Aorta (tissue), 5 donors: ENCODE measurements around the gene DCHS2. TPM values are rescaled to one million over a fixed set of nuclear protein-coding genes. Genes with fewer than 3 reads are reported as not detected.

Source experiments
- ATAC-seq: fragments of 200-7000 bp; cut with Tn5 transposase; one replicate; pipeline ENCODE4 v1.9.1; 2022; ENCODE audit warnings: moderate library complexity; ENCODE audit not compliant: low FRiP score
- DNase-seq, 2 donors: peaks; one replicate each; pipeline ENCODE4 v3.0.0-alpha.2; 2020
- H3K27ac ChIP-seq, 2 donors: one replicate each; pipeline ENCODE4 v1.5.1; 2013; ENCODE audit warnings: low read length in 2 of 2, mild to moderate bottlenecking in 2 of 2, moderate library complexity in 2 of 2, control low read depth in 1 of 2, inconsistent platforms in 1 of 2, low read depth in 1 of 2
- H3K27me3 ChIP-seq, 2 donors: one replicate each; pipeline ENCODE4 v1.6.1; 2013; ENCODE audit warnings: control low read depth in 1 of 2, low read length in 1 of 2, mild to moderate bottlenecking in 1 of 2, moderate library complexity in 1 of 2; ENCODE audit not compliant: insufficient read depth in 2 of 2, control insufficient read depth in 1 of 2
- H3K36me3 ChIP-seq, 2 donors: one replicate each; pipeline ENCODE4 v1.6.1; 2013; ENCODE audit warnings: control low read depth in 1 of 2, low read length in 1 of 2, mild to moderate bottlenecking in 1 of 2; ENCODE audit not compliant: insufficient read depth in 2 of 2, control insufficient read depth in 1 of 2
- H3K4me1 ChIP-seq, 2 donors: one replicate each; pipeline ENCODE4 v1.6.1; 2013; ENCODE audit warnings: low read length in 2 of 2, control low read depth in 1 of 2, mild to moderate bottlenecking in 1 of 2, moderate library complexity in 1 of 2; ENCODE audit not compliant: insufficient read depth in 2 of 2, control insufficient read depth in 1 of 2
- H3K4me3 ChIP-seq, 2 donors: one replicate each; pipeline ENCODE4 v1.5.1; 2013; ENCODE audit warnings: low read length in 2 of 2, control low read depth in 1 of 2, mild to moderate bottlenecking in 1 of 2
- H3K9me3 ChIP-seq: one replicate; pipeline ENCODE4 v1.6.1; 2013; ENCODE audit warnings: mild to moderate bottlenecking, low read length; ENCODE audit not compliant: control insufficient read depth
- WGBS, 2 donors: extraction: QIAGEN DNeasy Blood & Tissue Kit; methylation state at CpG; one replicate each; pipeline ENCODE4 v1.1.7; 2013; 5-methylcytosine and 5-hydroxymethylcytosine counted together
- intact Hi-C, 2 donors: fragments of 100-400 bp; cut with DNase I; formaldehyde crosslinking; loops; one replicate each; pipeline versions ENCODE4 v1.14.2 to v1.15.0; 2022
- long read RNA-seq, 2 donors: library from polyadenylated mRNA; unstranded; transcript quantifications; one replicate each; pipeline ENCODE4 v2.0.0, GENCODE V29; 2020 to 2021
- polyA plus RNA-seq, 2 donors: library from polyadenylated mRNA; stranded (reverse); fragments of 200-250 nt; gene quantifications; one replicate each; pipeline ENCODE4 v1.2.3, GENCODE V29; 2013
- total RNA-seq, 2 donors: library from RNA; stranded (reverse); fragmentation: NEBNext Ultra II Directional; extraction: Animal tissue kit (Norgen Biotek cat#: 25700); gene quantifications; one replicate each; pipeline ENCODE4 v1.2.1, GENCODE V29; 2021
- donor health status: healthy with polysubstance abuse.
- donor health status: Bipolar disorder and iron deficiency.
- donor health status: DM: no; HTN: no; CAD: no.
- donor health status: DM: no; HTN: no; CAD: no.
- donor health status: DM: yes; HTN: yes; CAD: no.

The DCHS2 gene, protein sequence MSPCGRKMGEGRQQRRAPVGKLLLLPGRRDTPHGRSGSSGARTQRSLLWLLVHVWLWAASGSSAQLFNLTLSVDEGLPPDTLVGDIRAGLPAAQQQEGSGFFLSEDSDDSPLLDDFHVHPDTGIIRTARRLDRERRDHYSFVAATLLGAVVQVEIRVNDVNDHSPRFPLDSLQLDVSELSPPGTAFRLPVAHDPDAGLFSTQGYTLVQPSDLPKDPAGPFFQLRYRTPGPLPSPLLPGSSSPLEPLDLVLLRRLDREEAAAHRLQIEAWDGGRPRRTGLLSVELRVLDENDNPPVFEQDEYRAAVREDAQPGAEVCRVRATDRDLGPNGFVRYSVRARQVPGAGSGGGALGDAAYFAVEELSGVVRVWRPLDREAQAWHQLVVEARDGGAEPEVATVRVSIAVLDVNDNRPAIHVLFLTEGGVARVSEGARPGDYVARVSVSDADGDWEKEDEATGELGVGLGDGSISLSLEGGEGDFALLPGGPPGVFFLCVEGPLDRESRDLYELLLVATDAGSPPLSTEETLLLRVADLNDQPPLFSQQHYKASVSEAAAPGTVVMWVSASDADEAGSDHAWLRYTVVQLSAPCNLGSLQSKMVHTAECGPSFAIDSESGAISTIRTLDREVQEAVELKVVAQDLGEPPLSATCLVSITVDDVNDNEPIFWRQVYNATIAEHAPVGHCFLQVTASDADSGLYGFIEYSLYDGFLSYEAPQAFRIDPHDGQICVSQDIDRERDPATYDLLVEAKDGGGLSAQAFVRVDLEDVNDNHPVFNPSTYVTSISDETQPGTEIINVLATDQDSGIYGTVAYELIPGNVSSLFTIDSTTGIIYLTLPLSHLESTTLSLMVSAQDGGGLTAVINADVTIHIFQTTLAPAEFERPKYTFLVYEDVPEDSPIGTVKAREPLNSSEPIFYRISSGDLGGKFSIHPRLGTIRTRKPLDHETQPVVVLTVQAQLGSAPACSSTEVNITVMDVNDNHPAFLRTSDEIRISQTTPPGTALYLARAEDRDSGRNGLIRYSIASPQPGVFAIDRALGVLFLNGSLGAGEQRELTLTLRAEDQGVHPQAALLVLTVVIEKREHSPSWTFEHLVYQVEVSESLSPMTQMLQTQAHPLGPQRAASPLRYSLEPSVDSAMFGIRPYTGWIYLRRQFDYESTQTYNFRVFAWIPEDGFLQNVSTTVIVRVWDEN (N-terminal part only)
- total RNA-seq, result under 1 TPM; 0.03 to 0.06 TPM
- under 1 TPM in 1 of 2 donors, not detected in 1; 0.08 TPM for polyA plus RNA-seq
- long read RNA-seq, donor 1, partial matches to known transcripts, result 0 of 2 reads
- long read RNA-seq, donor 1, other reads (novel, unspliced or antisense), result 2 of 2 reads
- long read RNA-seq, donor 2, partial matches to known transcripts, result 0 of 3 reads
- long read RNA-seq, donor 2, other reads (novel, unspliced or antisense), result 3 of 3 reads

DNA sequence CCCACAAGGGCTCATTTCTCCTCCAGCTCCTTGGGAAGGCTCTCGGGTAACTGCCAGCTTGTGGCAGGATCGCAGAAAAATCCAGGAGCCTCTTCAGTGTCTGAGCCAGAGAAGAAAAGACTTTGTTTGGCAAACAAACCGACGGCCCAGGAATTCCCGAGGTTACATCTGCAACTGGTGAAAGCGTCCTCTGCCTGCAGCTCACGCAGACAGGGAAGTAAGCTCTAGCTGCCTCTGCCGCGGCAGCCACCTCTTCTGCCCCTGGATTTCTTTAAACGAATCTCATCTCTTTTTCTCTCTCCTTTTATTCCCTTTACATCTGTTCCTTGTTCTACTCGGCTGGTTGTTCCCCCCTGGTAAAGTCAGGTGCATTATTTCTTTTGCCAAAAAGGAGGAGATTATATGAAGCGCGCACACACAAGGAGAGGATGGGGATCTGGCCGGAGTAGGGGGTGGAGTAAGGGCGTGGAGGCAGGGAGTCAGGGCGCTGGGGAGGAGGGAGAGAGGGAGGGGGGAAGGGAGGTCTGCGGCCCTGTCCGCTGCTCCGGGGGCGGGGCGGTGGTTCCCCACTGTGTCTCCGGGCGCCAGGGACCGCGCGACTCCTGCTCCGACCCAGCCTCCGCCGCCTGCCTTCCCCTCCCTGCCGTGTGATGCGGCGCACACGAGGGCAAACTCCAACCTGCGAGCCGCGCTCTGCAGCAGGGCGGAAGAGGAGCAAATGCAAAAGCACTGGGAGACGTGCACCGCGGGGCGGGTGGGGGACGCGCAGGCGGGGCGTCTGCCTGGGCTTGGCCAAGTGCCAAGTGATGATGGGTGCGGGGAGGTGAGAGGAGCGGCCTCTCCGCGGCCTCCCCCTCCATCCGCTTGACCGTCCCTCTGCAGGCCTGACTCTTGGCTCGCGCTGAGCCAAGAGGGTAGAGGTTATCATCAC, at the start of gene DCHS2:
Gene DCHS2, minus strand, starts transcription at position 459 of the 931 bp plus-strand sequence. Its CDS starts 444 bp downstream, at position 15.
- DNase-seq (peak; percentile 46 to 74), ATAC-seq (peak; percentile 27)
- H3K4me1 ChIP-seq, result no peaks in the 10 kb centered on the region
- intact Hi-C loops, result no loop called here
- WGBS, 2 donors, result 1% methylated on average over 36 to 53 of the region's 53 CpGs
- no peaks in the 10 kb centered on the region for H3K36me3 ChIP-seq
- no peaks in the 10 kb centered on the region for H3K27me3 ChIP-seq
- no peak within 1 kb of the TSS for H3K27ac ChIP-seq
- H3K9me3 ChIP-seq, result no peaks in the 10 kb centered on the region
- peak within 1 kb of the TSS; percentile 22 to 41 for H3K4me3 ChIP-seq

DNA sequence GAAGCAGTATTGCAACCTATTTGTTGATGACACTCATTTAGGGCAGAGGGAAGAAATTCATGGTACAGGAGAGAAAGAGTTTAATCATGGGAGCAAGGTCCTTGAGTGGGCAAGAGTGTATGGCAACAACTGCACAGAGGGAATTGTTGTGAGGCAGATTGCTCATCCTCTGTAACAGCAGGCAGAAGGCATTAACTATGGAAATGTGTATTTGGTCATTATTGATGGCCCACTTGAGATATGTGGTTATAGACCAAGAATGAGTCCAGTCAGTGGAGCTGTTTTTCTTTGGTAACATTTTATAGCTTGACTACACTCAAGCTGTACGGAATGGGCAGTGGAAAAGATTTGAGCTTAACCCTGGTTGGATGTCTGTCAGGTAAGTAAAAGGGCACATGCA, 42.7 kb upstream of the DCHS2 start:
- H3K27ac ChIP-seq, result peak overlapping the region in 1 of 2 donors; percentile 17
- H3K27me3 ChIP-seq, result no peaks in the 10 kb centered on the region
- DNase-seq (no peak), ATAC-seq (no peak)
- H3K4me1 ChIP-seq, result no peaks in the 10 kb centered on the region
- H3K36me3 ChIP-seq, result peaks cover 5 to 7% of the 10 kb centered on the region in 2 donors
- intact Hi-C loops, result no loop called here
- 50 to 55% methylated on average over 1 of the region's 1 CpG for WGBS, 2 donors
- no peak overlapping the region for H3K4me3 ChIP-seq
- H3K9me3 ChIP-seq, result no peaks in the 10 kb centered on the region

DNA sequence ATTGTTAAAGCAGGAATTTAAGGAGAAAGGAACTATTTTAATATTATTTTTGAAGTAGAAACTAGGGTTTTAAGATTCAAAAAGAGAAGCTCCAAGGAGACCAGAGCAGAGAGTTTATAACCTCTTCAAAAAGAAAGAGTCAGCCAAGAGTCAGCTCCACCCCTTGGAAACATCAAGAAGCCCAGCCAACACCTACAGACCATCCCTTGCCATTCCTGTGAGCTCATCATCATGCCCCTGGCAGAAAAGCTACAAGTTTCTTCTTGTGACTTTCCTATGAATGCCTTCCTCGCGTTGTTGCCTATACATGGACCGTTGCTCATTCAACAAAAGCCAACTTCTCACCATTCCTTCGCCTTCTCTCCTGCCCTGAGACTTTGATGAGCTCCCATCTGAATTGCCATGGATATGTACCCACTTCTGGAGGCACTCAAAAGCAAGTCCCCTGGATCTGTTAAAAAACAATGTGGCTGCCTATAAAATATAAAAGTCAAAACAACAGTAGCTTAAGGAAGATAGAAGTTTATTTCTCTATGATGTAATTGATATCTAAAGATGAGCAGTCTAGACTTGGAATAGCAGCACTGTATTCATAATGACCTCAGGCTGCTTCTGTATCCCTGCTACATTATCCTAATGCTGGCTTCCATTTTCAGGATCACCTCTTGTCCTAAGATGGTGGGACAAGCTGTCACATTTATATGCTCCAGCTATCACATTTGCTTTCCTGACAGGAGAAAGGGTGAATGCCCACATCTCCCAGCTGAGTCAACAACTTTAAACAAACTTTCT, 38.3 kb upstream of the DCHS2 start:
- Histone ChIP-seq H3K4me1 (no peaks in the 10 kb centered on the region), H3K9me3 (no peaks in the 10 kb centered on the region), H3K36me3 (no peaks in the 10 kb centered on the region), H3K4me3 (no peak overlapping the region), H3K27me3 (no peaks in the 10 kb centered on the region), H3K27ac (no peak overlapping the region)
- DNase-seq (no peak), ATAC-seq (no peak)
- 86 to 90% methylated on average over 4 of the region's 4 CpGs for WGBS, 2 donors
- intact Hi-C loops, result no loop called here

DNA sequence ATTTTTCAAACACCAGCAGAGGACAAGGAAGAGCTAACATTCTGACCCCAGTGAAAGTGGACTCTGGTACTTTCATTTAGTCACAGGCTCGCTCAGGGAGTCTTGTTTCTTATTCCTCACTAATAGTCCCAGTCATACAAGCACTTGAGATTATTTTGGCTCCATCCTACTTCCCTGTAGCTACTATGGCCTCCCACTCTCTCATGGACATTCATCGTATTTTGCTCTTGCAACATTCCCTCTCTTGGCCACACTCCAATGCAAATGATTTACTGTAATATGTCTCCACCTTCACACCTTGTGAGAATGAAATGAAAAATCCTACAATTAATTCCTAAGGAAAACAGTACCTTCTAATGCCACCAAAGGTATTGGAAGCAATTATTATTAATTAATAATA, 37.3 kb upstream of the DCHS2 start:
- WGBS, 2 donors, result 51 to 61% methylated on average over 2 of the region's 2 CpGs

DNA sequence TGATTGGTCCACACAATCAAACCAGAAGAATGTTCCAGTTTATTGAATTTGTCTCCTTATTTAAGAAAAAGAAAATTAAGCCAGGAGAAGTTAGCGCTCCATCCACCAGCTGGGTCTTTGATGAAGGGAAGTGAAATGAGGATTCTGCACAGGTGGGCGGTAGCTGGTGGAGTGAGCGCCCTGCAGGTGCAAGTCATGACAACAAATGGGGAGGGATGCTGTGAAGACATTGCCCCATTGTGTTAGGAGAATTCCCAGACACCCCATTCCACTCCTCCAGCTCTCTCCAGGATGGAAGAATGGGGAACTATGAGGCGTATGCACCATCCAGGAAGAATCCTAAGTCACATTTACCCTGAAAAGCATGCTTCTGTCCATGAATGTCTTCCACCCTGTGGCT, 35.7 kb upstream of the DCHS2 start:
- Histone ChIP-seq H3K9me3 (no peaks in the 10 kb centered on the region), H3K27ac (no peak overlapping the region), H3K4me1 (no peaks in the 10 kb centered on the region), H3K36me3 (no peaks in the 10 kb centered on the region), H3K4me3 (no peak overlapping the region), H3K27me3 (no peaks in the 10 kb centered on the region)
- DNase-seq (no peak), ATAC-seq (no peak)
- intact Hi-C loops, result no loop called here
- 83 to 86% methylated on average over 4 of the region's 4 CpGs for WGBS, 2 donors

More for the DNA sequence above, 37.3 kb upstream of the DCHS2 start:
- Histone ChIP-seq H3K4me3 (no peak overlapping the region), H3K27me3 (no peaks in the 10 kb centered on the region), H3K27ac (no peak overlapping the region), H3K4me1 (no peaks in the 10 kb centered on the region), H3K9me3 (no peaks in the 10 kb centered on the region), H3K36me3 (no peaks in the 10 kb centered on the region)
- intact Hi-C loops, result no loop called here
- ATAC-seq (no peak), DNase-seq (no peak)

DNA sequence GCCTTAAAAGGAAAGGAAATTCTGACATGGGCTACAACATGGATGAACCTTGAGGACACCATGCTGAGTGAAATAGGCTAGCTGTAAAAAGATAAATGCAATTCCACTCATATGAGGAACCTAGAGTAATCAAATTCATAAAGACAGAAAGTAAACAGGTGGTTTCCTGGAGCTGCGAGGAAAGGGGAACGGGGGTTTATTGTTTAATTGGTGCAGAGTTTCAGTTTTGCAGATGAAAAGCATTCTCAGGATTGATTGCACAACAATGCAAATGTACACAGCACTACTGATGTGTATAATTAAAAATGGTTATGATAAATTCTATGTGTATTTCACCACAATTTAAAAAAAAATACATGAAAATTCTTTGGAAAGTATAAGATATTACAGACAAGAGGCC, 34.6 kb upstream of the DCHS2 start:
- 72 to 87% methylated on average over 2 of the region's 2 CpGs for WGBS, 2 donors
- no peak overlapping the region for H3K4me3 ChIP-seq
- H3K9me3 ChIP-seq, result no peaks in the 10 kb centered on the region
- no peaks in the 10 kb centered on the region for H3K27me3 ChIP-seq
- H3K27ac ChIP-seq, result no peak overlapping the region
- H3K4me1 ChIP-seq, result no peaks in the 10 kb centered on the region
- DNase-seq, result no peak
- no peak for ATAC-seq
- intact Hi-C loops, result no loop called here
- no peaks in the 10 kb centered on the region for H3K36me3 ChIP-seq

DNA sequence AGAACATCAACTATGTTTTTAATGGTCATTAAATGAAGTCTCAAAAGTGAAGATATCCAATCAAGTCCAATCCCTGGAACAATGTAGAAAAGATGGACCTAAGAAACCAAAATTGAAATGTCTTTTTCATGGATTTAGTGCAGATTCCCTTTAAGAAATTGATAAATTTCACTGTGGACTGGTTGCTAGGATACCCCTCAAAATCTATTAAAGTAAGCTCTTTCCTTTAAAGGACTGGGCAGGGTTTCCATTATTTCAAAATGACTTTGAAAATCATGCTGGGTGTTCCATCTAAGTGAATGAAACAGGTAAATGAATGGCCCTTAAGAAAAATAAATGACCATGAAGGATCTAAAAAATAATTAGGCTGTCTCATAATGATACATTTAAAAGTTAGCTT, 30.0 kb upstream of the DCHS2 start:
- H3K4me3 ChIP-seq, result no peak overlapping the region
- H3K9me3 ChIP-seq, result no peaks in the 10 kb centered on the region
- no peaks in the 10 kb centered on the region for H3K4me1 ChIP-seq
- no peaks in the 10 kb centered on the region for H3K27me3 ChIP-seq
- intact Hi-C loops, result no loop called here
- no peak for ATAC-seq
- DNase-seq, result no peak
- no peaks in the 10 kb centered on the region for H3K36me3 ChIP-seq
- H3K27ac ChIP-seq, result no peak overlapping the region
